Keratinocyte (primary cell): ENCODE results near the gene S100A13.

Experiments
- CTCF ChIP-seq, 3 experiments: IDR thresholded peaks in 1 of 3; conservative IDR thresholded peaks in 1 of 3; optimal IDR thresholded peaks in 1 of 3; 2 replicates in 2 of 3; 3 replicates in 1 of 3; pipeline versions ENCODE3 to v1.5.1; 2011; ENCODE audit warnings: low read length in 3 of 3, mild to moderate bottlenecking in 3 of 3, moderate library complexity in 2 of 3, control low read depth in 1 of 3, inconsistent platforms in 1 of 3; ENCODE audit not compliant: insufficient read depth in 2 of 3; ENCODE audit errors: extremely low read depth in 1 of 3
- EZH2 ChIP-seq: IDR thresholded peaks from one replicate; pipeline ENCODE4 v1.6.1; 2012; ENCODE audit warnings: inconsistent platforms, mild to moderate bottlenecking, low read length, moderate library complexity

GRCh38 chr1:153669606-153670005 is 42.3 kb upstream of the S100A13 start:
- TF ChIP-seq EZH2, result no peak
- TF ChIP-seq CTCF (optimal IDR thresholded peaks at IDR 0.05 in 1 of 3, IDR thresholded peaks at IDR 0.05 in 1 of 3, conservative IDR thresholded peaks at IDR 0.05 in 1 of 3; ENCODE audit: extremely low read depth in 1 of 3, insufficient read depth in 2 of 3, low read length in 3 of 3), result no peak
